ENCODE results near the gene MSANTD2. TPM values are rescaled to one million over a fixed set of nuclear protein-coding genes. Genes with fewer than 3 reads are reported as not detected.

Gene MSANTD2
- total RNA-seq, 6 experiments from 2014 or later = 2.6 to 4.7 (median 3.6) TPM

DNA sequence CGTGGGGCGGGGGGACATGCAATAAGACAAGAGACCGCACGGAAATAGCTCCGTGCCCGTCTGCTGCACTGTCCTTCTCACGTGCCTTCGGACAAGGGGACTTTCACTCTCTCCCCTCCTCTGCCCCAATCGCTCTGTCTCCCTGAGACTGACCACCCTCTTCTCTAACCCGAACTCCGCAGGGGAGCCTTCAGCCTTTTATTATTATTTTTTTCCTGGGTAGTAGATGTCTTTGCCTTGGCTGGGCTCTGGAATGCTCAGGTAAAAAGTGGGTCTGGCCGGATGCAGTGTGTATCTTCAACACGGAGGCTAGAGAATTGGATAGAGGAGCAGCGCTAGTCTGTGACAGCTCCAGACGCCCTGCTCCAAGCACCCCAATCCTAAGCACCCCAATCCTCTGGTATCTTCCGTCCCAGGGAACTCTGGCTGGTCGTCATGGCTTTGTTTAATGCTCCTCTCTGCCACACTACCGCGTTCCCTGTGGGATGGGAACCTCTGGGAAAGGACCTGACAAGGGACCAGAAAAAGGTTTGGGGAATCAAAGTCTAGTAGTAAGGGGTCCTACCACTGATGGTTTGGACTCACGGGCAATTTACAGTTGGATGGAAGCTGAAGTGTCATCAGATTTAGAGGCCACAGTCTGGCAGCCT is 39.9 kb upstream of the MSANTD2 start:
- WGBS (ENCODE audit: insufficient coverage, low coverage, low lambda C conversion rate, missing lambda C conversion rate) = 7% methylated on average over 13 of the region's 20 CpGs
- DNase-seq (peak in 1 of 3 donors; percentile 17), ATAC-seq (no peak)
- TF ChIP-seq, protein P1, sequence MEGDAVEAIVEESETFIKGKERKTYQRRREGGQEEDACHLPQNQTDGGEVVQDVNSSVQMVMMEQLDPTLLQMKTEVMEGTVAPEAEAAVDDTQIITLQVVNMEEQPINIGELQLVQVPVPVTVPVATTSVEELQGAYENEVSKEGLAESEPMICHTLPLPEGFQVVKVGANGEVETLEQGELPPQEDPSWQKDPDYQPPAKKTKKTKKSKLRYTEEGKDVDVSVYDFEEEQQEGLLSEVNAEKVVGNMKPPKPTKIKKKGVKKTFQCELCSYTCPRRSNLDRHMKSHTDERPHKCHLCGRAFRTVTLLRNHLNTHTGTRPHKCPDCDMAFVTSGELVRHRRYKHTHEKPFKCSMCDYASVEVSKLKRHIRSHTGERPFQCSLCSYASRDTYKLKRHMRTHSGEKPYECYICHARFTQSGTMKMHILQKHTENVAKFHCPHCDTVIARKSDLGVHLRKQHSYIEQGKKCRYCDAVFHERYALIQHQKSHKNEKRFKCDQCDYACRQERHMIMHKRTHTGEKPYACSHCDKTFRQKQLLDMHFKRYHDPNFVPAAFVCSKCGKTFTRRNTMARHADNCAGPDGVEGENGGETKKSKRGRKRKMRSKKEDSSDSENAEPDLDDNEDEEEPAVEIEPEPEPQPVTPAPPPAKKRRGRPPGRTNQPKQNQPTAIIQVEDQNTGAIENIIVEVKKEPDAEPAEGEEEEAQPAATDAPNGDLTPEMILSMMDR (IDR thresholded peaks at IDR 0.05) = no peak
- TF ChIP-seq POLR2A (IDR thresholded peaks at IDR 0.05) = no peak
- Histone ChIP-seq H3K36me3 (no peaks in the 10 kb centered on the region), H3K4me3 (peak overlapping the region in 1 of 3 donors; percentile 29), H3K4me1 (peaks cover 0 to 17% (median 4%) of the 10 kb centered on the region in 4 donors), H3K9me3 (no peaks in the 10 kb centered on the region), H3K27ac (no peak overlapping the region), H3K27me3 (peaks cover 12 to 27% of the 10 kb centered on the region in 2 donors)
- intact Hi-C loops (cut with DNase I) = loop anchor here in 1 of 2 donors (10.0 kb wide), 1 partner anchor 185 kb away; no protein-coding TSS in a partner anchor

DNA sequence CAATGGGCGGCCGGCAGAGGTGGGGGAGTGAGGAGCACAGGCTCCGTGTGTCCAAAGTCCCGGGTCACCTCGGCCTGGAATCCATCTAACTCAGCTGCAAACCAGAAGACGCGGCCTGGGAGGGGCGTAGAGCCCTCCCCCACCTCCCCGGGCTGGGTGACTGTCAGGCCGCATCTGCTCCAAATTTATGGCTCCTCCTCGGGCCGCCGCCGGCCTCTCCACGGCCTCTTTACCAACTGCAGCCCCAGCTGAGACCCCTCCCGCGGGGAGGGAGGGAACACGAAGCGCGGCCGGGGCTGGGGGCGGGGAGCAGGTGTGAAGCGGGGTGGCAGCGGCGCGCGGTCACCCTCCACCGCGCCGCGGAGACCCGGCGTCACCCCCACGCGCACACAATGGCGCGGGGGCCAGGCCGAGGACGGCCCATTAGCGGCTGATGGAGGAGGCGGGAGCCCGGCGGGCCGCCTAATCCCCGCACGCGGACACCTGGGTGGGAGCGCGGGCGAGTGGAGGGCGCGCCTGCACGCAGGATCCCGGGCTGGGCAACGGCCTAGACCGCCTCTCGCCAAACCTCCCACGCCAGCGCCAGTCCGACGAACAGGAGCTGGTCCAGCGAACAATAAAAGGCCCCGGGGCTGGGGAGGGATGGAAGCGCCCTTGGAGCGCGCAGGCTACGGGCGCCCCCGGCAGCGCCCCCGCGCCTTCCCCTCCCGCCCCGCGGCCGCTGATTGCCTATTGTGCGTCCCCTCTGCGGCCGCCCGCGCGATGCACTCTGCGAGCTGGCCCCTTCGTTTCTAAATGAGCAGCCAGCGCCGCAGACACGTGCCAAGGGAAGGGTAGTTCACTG is 39.1 kb upstream of the MSANTD2 start:
- no peaks in the 10 kb centered on the region for H3K36me3 ChIP-seq
- peak overlapping the region in 2 of 3 donors; percentile 9 to 29 for H3K4me3 ChIP-seq
- WGBS (ENCODE audit: insufficient coverage, low coverage, low lambda C conversion rate, missing lambda C conversion rate) = 3% methylated on average over 32 of the region's 87 CpGs
- H3K27me3 ChIP-seq = peaks cover 12 to 27% of the 10 kb centered on the region in 2 donors
- intact Hi-C loops (cut with DNase I) = no loop called here
- peaks cover 0 to 17% (median 4%) of the 10 kb centered on the region in 4 donors for H3K4me1 ChIP-seq
- ATAC-seq (no peak), DNase-seq (no peak)
- no peak for TF ChIP-seq POLR2A (IDR thresholded peaks at IDR 0.05)
- TF ChIP-seq, protein P1 (IDR thresholded peaks at IDR 0.05) = no peak
- no peak overlapping the region for H3K27ac ChIP-seq
- H3K9me3 ChIP-seq = no peaks in the 10 kb centered on the region

DNA sequence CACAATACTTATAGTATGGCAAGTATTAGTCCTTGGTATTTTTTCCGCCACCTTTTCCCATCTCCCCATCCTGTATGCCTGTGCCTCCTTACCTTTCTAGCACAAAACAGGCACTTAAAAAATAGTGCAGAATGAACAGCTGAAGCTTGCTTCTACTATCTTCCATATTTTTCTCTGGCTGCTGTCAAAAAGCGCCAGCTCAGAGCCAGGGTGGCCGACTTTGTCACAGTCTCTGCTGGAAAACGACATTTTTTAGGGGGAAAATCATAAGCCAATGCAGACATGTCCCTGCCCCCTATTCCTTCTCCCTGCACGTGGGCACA is 38.6 kb upstream of the MSANTD2 start:
- DNase-seq = no peak
- no peak for ATAC-seq
- no peak for TF ChIP-seq POLR2A (IDR thresholded peaks at IDR 0.05)
- TF ChIP-seq, protein P1 (IDR thresholded peaks at IDR 0.05) = no peak
- H3K27me3 ChIP-seq = peaks cover 12 to 27% of the 10 kb centered on the region in 2 donors
- no peak overlapping the region for H3K27ac ChIP-seq
- H3K4me3 ChIP-seq = no peak overlapping the region
- WGBS (ENCODE audit: insufficient coverage, low coverage, low lambda C conversion rate, missing lambda C conversion rate) = 24% methylated on average over 5 of the region's 5 CpGs
- no peaks in the 10 kb centered on the region for H3K36me3 ChIP-seq
- intact Hi-C loops (cut with DNase I) = no loop called here
- no peaks in the 10 kb centered on the region for H3K9me3 ChIP-seq
- H3K4me1 ChIP-seq = peaks cover 0 to 17% (median 4%) of the 10 kb centered on the region in 4 donors

DNA sequence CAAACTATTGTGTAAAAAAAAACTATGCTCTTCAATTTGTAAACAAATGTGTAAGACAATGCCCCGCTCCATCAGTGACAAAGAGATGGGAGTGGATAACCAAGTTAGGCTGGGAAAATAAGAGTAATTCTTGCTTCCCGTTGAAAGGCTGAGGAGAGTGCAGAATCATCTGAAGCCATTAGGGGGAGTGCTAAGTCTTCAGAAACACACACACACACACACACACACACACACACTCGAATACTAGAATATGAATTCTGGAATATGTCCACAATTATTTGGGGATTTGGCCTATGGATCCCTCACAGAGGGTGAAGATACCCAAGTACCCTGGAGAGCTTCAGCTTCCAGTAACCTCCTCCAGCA is 37.3 kb upstream of the MSANTD2 start:
- TF ChIP-seq, protein P1 (IDR thresholded peaks at IDR 0.05) = peak in 1 of 4 donors; percentile 19
- no peak for TF ChIP-seq POLR2A (IDR thresholded peaks at IDR 0.05)
- DNase-seq (no peak), ATAC-seq (peak; percentile 55 to 73 (median 64))
- Histone ChIP-seq H3K9me3 (no peaks in the 10 kb centered on the region), H3K4me1 (peaks cover 0 to 17% (median 4%) of the 10 kb centered on the region in 4 donors), H3K36me3 (no peaks in the 10 kb centered on the region), H3K27me3 (peaks cover 12 to 27% of the 10 kb centered on the region in 2 donors), H3K4me3 (no peak overlapping the region), H3K27ac (no peak overlapping the region)
- 15% methylated on average over 3 of the region's 3 CpGs for WGBS (ENCODE audit: insufficient coverage, low coverage, low lambda C conversion rate, missing lambda C conversion rate)
- intact Hi-C loops (cut with DNase I) = no loop called here

All from right lobe of liver (tissue), 6 donors.